HepG2 (cell line): ENCODE measurements around the gene HNRNPF. TPM values are rescaled to one million over a fixed set of nuclear protein-coding genes. Genes with fewer than 3 reads are reported as not detected.

Source experiments
- BATF2 ChIP-seq: sonication (generic); formaldehyde crosslinking; IDR thresholded peaks from 2 replicates; pipeline ENCODE4 v1.8.0; 2022; ENCODE audit warnings: mild to moderate bottlenecking, missing genetic modification reagents, moderate library complexity
- CAMTA2 ChIP-seq: sonication (generic); formaldehyde crosslinking; IDR thresholded peaks from 2 replicates; pipeline ENCODE4 v1.4.0; 2020; ENCODE audit warnings: mild to moderate bottlenecking, missing genetic modification reagents, borderline replicate concordance
- FOXK1 ChIP-seq: sonication (generic); formaldehyde crosslinking; IDR thresholded peaks from 2 replicates; pipeline ENCODE4 v1.4.0; 2020; ENCODE audit warnings: low read depth, missing genetic modification reagents, borderline replicate concordance
- HIC2 ChIP-seq: sonication (generic); formaldehyde crosslinking; IDR thresholded peaks from 2 replicates; pipeline ENCODE4 v1.9.0; 2022; ENCODE audit warnings: low read depth, missing genetic modification reagents
- HNRNPK ChIP-seq: fragments of 200-400 bp; formaldehyde crosslinking; IDR thresholded peaks from 2 replicates; pipeline ENCODE4 v1.6.1; 2018; ENCODE audit warnings: low read length, low read depth, moderate library complexity, mild to moderate bottlenecking; ENCODE audit not compliant: poor library complexity, severe bottlenecking
- MAFF ChIP-seq: IDR thresholded peaks from 2 replicates; pipeline ENCODE4 v1.6.1; 2011; ENCODE audit warnings: low read depth, low read length, improper control_type of control experiment
- MATR3 ChIP-seq: sonication (generic); formaldehyde crosslinking; IDR thresholded peaks from 2 replicates; pipeline ENCODE4 v1.4.0; 2020; ENCODE audit warnings: missing genetic modification reagents
- RBFOX2 ChIP-seq: fragments of 200-400 bp; formaldehyde crosslinking; IDR thresholded peaks from 2 replicates; pipeline ENCODE4 v1.6.1; 2017; ENCODE audit warnings: low read depth, mild to moderate bottlenecking, low read length
- SKIL ChIP-seq: sonication (generic); formaldehyde crosslinking; IDR thresholded peaks from 2 replicates; pipeline ENCODE4 v1.8.0; 2022; ENCODE audit warnings: missing genetic modification reagents, mild to moderate bottlenecking, moderate library complexity, borderline replicate concordance
- SYNCRIP ChIP-seq: fragments of 200-400 bp; formaldehyde crosslinking; IDR thresholded peaks from 2 replicates; pipeline ENCODE4 v1.6.1; 2018; ENCODE audit warnings: mild to moderate bottlenecking, low read depth, low read length; ENCODE audit not compliant: insufficient read depth
- TEAD3 ChIP-seq: optimal IDR thresholded peaks from 2 replicates; pipeline ENCODE3; 2016; ENCODE audit warnings: borderline replicate concordance
- YEATS4 ChIP-seq: sonication (generic); formaldehyde crosslinking; IDR thresholded peaks from 2 replicates; pipeline ENCODE4 v1.4.0; 2020; ENCODE audit warnings: missing genetic modification reagents, borderline replicate concordance
- ZBTB3 ChIP-seq: sonication (generic); formaldehyde crosslinking; IDR thresholded peaks from 2 replicates; pipeline ENCODE4 v1.4.0; 2020; ENCODE audit warnings: low read depth, mild to moderate bottlenecking, moderate library complexity, missing genetic modification reagents, borderline replicate concordance
- ZMYM3 ChIP-seq: sonication (generic); formaldehyde crosslinking; IDR thresholded peaks from 2 replicates; pipeline ENCODE4 v1.5.1; 2020; ENCODE audit warnings: mild to moderate bottlenecking, missing genetic modification reagents
- ZNF10 ChIP-seq: sonication (generic); formaldehyde crosslinking; IDR thresholded peaks from 2 replicates; pipeline ENCODE4 v1.4.0; 2020; ENCODE audit warnings: mild to moderate bottlenecking, low read depth, missing genetic modification reagents, borderline replicate concordance
- ZNF253 ChIP-seq: sonication (generic); formaldehyde crosslinking; IDR thresholded peaks from 2 replicates; pipeline ENCODE4 v1.8.0; 2022; ENCODE audit warnings: mild to moderate bottlenecking, missing genetic modification reagents, borderline replicate concordance
- ZNF414 ChIP-seq: sonication (generic); formaldehyde crosslinking; IDR thresholded peaks from 2 replicates; pipeline ENCODE4 v1.5.0; 2020; ENCODE audit warnings: missing genetic modification reagents
- ZNF503 ChIP-seq: sonication (generic); formaldehyde crosslinking; IDR thresholded peaks from 2 replicates; pipeline ENCODE4 v1.4.0; 2020; ENCODE audit warnings: missing genetic modification reagents
- ZNF549 ChIP-seq: sonication (generic); formaldehyde crosslinking; IDR thresholded peaks from 2 replicates; pipeline ENCODE4 v1.5.0; 2020; ENCODE audit warnings: missing genetic modification reagents
- ZNF75D ChIP-seq: sonication (generic); formaldehyde crosslinking; IDR thresholded peaks from 2 replicates; pipeline ENCODE4 v1.8.1; 2023; ENCODE audit warnings: missing genetic modification reagents, mild to moderate bottlenecking, borderline replicate concordance
- ZNF766 ChIP-seq: sonication (generic); formaldehyde crosslinking; IDR thresholded peaks from 2 replicates; pipeline ENCODE4 v1.5.0; 2020; ENCODE audit warnings: missing genetic modification reagents, borderline replicate concordance
- ZNF850 ChIP-seq: sonication (generic); formaldehyde crosslinking; conservative IDR thresholded peaks from 2 replicates; pipeline ENCODE4 v1.9.0; 2021; ENCODE audit warnings: mild to moderate bottlenecking, missing genetic modification reagents
- polyA plus RNA-seq, 8 experiments: library from polyadenylated mRNA; depleted of rRNA in 3 of 8; stranded (reverse) in 7 of 8; unstranded in 1 of 8; fragments of >200 nt; fragmentation: Illumina TruSeq in 4 of 8; extraction: Trizol in 4 of 8; gene quantifications; 2 replicates each; pipeline versions ENCODE4 v1.2.1 to v1.2.3, GENCODE V29; 2011 to 2016; ENCODE audit warnings: low read depth in 4 of 8, missing spikeins in 1 of 8, mixed read lengths in 1 of 8; ENCODE audit not compliant: insufficient read depth in 1 of 8
- total RNA-seq, 5 experiments: library from RNA; depleted of rRNA; stranded (reverse); fragments of >200 nt; fragmentation: Illumina TruSeq; extraction: Trizol; gene quantifications; 2 replicates each; pipeline ENCODE4 v1.2.3, GENCODE V29; 2016; ENCODE audit warnings: low read depth in 1 of 5

HNRNPF gene
- total and polyA plus RNA-seq, 2 of the 13 experiments (the other 11 are each of a cell fraction or from before 2014, with no cell fraction given): 166 to 308 TPM

- TF ChIP-seq CAMTA2 (no peak), MAFF (0 out of 2 replicates have a peak, but pooled peaks have one; percentile 14), SYNCRIP (no peak), ZNF766 (CRISPR knock-in tag) (no peak), ZNF850 (CRISPR knock-in tag) (no peak), ZNF503 (CRISPR knock-in tag) (no peak), HNRNPK (no peak), ZNF549 (no peak), FOXK1 (CRISPR knock-in tag) (no peak), TEAD3 (CRISPR knock-in tag) (peak; percentile 99), HIC2 (no peak), ZNF75D (CRISPR knock-in tag) (no peak), YEATS4 (peak; percentile 49; the same call in 1 of the 2 replicates), MATR3 (no peak), BATF2 (no peak), ZMYM3 (peak; percentile 48; the same call in 1 of the 2 replicates), SKIL (CRISPR knock-in tag) (no peak), RBFOX2 (no peak), ZNF253 (CRISPR knock-in tag) (no peak), ZNF10 (CRISPR knock-in tag) (no peak), ZNF414 (CRISPR knock-in tag) (no peak), ZBTB3 (CRISPR knock-in tag) (no peak)
These were observed 31.5 kb downstream of the HNRNPF start (continued) for GRCh38 chr10:43377424-43377883.
